Cerebellar nuclear complex (tissue), 1 donor: ENCODE measurements around the gene FBL.

Source experiments
- DNase-seq, 2 experiments: peaks; one replicate each; lab custom pipeline; 2025; lab: John Stamatoyannopoulos, UW

Gene FBL

DNA sequence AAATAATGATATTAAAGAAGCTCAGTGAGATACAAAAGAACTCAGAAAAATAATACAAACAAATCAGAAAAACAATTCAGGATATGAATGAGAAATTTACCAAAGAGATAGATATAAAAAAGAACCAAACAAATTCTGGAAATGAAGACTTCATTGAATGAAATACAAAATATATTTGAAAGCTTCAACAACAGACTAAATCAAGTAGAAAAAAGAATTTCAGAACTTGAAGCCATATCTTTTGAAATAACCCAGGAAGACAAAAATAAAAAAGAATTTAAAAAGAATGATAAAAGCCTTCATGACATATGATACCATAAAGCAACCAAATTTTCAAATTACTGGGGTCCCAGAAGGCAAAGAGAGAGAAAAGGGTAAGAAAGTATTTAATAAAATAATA, 57.9 kb downstream of the FBL start:
- no peak for DNase-seq
